Calu3 (cell line): ENCODE results near the gene SYNE1. TPM values are rescaled to one million over a fixed set of nuclear protein-coding genes. Genes with fewer than 3 reads are reported as not detected.

Source experiments
- BruUV-seq: library from RNA; stranded (reverse); fragments of 400-500 nt; replicated peaks from 2 replicates; lab custom pipeline; 2021; lab: Mats Ljungman, UMichigan
- CTCF ChIA-PET: fragments of 300-600 bp; sonication (Branson Sonifier 250); formaldehyde crosslinking; loops from one replicate; lab custom pipeline; 2022; ENCODE audit warnings: antibody characterized with exemption; lab: Charles Lee
- DNase-seq: peaks from one replicate; pipeline ENCODE4 v3.0.0; 2022
- H3K27ac Mint-ChIP-seq: one replicate; pipeline ENCODE4 v1.8.0; 2022; ENCODE audit warnings: mixed read lengths; ENCODE audit not compliant: unreplicated experiment
- H3K27me3 Mint-ChIP-seq: one replicate; pipeline ENCODE4 v1.8.0; 2022; ENCODE audit warnings: mixed read lengths; ENCODE audit not compliant: unreplicated experiment
- H3K36me3 Mint-ChIP-seq: one replicate; pipeline ENCODE4 v1.8.0; 2022; ENCODE audit warnings: mild to moderate bottlenecking, moderate library complexity, mixed read lengths; ENCODE audit not compliant: insufficient read depth, unreplicated experiment
- H3K4me1 Mint-ChIP-seq: one replicate; pipeline ENCODE4 v1.8.0; 2022; ENCODE audit warnings: mild to moderate bottlenecking, low read depth, mixed read lengths; ENCODE audit not compliant: unreplicated experiment
- H3K4me3 Mint-ChIP-seq: one replicate; pipeline ENCODE4 v1.8.0; 2022; ENCODE audit warnings: mild to moderate bottlenecking, low read depth, moderate library complexity, mixed read lengths; ENCODE audit not compliant: unreplicated experiment
- H3K9me3 Mint-ChIP-seq: one replicate; pipeline ENCODE4 v1.8.0; 2022; ENCODE audit warnings: low read depth, mixed read lengths; ENCODE audit not compliant: unreplicated experiment
- intact Hi-C: fragments of 100-400 bp; cut with micrococcal nuclease; formaldehyde crosslinking; loops from one replicate; pipeline ENCODE4 v1.10.0; 2022; ENCODE audit not compliant: unreplicated experiment
- total RNA-seq: library from RNA; stranded (reverse); gene quantifications from 2 replicates; pipeline ENCODE4 v1.2.3, GENCODE V29; 2022
- TF ChIP-seq, protein P1 (sequence below): fragments of 200-600 bp; IDR thresholded peaks from one replicate; pipeline ENCODE4 v1.8.0; 2022; ENCODE audit warnings: antibody characterized with exemption; ENCODE audit not compliant: unreplicated experiment

Gene SYNE1
- total RNA-seq, 1 experiment from 2014 or later: 28.1 TPM

DNA sequence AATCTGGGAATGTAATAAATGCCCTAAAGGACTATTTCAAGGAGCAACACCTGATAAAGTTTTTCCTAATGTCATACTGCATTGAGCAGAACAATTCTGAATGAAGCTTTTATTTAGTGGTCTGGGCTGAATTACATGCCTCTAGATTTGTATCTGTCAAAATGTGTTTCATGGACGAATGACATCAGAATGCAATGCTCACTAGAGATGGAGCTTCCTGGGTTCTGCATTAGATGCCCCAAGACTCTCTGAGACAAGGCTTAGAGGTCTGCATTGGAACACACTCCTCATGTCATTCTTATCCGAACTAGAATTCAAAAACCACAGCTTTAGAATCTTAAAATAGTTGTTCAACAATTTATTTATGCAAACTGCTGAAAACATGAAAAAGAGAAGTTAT is 62.0 kb downstream of the SYNE1 start:
- DNase-seq: no peak
- intact Hi-C loops: no loop called here
- Mint-ChIP-seq H3K9me3 (no peaks in the 10 kb centered on the region), H3K4me3 (no peak overlapping the region), H3K27me3 (no peaks in the 10 kb centered on the region), H3K27ac (no peak overlapping the region), H3K36me3 (no peaks in the 10 kb centered on the region), H3K4me1 (no peaks in the 10 kb centered on the region)
- CTCF ChIA-PET: no interaction called here
- TF ChIP-seq, protein P1, sequence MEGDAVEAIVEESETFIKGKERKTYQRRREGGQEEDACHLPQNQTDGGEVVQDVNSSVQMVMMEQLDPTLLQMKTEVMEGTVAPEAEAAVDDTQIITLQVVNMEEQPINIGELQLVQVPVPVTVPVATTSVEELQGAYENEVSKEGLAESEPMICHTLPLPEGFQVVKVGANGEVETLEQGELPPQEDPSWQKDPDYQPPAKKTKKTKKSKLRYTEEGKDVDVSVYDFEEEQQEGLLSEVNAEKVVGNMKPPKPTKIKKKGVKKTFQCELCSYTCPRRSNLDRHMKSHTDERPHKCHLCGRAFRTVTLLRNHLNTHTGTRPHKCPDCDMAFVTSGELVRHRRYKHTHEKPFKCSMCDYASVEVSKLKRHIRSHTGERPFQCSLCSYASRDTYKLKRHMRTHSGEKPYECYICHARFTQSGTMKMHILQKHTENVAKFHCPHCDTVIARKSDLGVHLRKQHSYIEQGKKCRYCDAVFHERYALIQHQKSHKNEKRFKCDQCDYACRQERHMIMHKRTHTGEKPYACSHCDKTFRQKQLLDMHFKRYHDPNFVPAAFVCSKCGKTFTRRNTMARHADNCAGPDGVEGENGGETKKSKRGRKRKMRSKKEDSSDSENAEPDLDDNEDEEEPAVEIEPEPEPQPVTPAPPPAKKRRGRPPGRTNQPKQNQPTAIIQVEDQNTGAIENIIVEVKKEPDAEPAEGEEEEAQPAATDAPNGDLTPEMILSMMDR: no peak
- no TSS peak for BruUV-seq

- Mint-ChIP-seq H3K36me3 (no peaks in the 10 kb centered on the region), H3K27me3 (no peaks in the 10 kb centered on the region), H3K4me1 (no peaks in the 10 kb centered on the region), H3K27ac (no peak overlapping the region), H3K4me3 (no peak overlapping the region), H3K9me3 (no peaks in the 10 kb centered on the region)
- CTCF ChIA-PET: no interaction called here
- intact Hi-C loops: no loop called here
- DNase-seq: no peak
- BruUV-seq: no TSS peak
- TF ChIP-seq, protein P1: no peak
These were observed 63.4 kb downstream of the SYNE1 start for GRCh38 chr6:152573762-152574161.

DNA sequence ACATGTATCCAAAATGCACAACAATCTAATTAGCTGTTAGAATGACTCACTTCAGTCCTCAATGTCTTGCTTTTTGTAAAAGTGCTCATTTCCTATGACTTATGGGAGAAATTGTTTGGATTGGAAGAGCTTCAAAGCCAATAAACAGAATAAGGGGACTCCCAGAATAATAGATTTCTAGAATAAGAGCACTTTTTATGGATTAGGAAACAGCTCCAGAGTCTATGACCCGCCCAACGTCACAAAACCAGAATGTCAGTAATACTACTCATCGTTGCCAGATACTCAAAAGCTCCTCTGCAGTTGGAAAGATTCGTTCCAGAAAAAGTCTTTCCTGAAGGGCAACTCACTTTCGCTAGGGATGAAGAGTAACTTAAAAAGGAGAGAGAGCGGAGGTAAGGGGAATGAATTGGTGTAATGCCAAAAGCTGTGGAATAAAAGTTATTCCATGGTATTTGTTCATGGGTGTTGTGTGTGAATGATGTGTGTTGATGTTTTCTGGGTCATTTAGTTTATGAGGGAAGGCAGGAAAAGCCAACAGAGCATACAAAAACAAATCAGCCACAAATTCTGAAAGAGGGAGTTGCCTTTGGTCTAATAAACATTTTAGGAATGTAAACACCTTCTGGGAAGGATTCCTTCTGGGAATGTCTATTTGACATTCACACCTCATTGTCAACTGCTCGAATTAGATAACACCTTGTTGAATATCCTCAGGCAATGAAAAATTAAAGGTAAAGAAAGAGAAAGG is 64.6 kb downstream of the SYNE1 start:
- no peaks in the 10 kb centered on the region for H3K9me3 Mint-ChIP-seq
- TF ChIP-seq, protein P1: no peak
- CTCF ChIA-PET: no interaction called here
- H3K4me1 Mint-ChIP-seq: no peaks in the 10 kb centered on the region
- DNase-seq: no peak
- H3K27me3 Mint-ChIP-seq: no peaks in the 10 kb centered on the region
- no peaks in the 10 kb centered on the region for H3K36me3 Mint-ChIP-seq
- intact Hi-C loops: no loop called here
- H3K4me3 Mint-ChIP-seq: no peak overlapping the region
- H3K27ac Mint-ChIP-seq: no peak overlapping the region
- BruUV-seq: no TSS peak

DNA sequence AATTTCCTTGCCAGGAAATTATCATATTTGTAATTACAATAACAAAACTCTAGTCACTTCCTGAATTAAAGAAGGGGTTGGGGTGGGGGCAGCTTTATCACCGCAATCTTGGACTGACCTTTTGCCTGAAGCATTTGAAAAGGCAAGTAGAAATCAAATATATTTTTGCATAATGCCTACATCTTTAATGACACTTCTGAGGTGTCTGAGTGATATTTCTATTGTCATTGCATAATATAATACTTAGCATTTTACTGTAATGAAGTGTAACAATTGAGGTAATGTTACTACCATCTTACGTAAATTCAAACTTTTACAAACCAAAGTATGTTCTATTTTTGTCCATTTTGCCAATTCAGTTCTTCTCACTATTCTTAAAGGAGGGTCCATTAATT is 65.2 kb downstream of the SYNE1 start:
- no peaks in the 10 kb centered on the region for H3K27me3 Mint-ChIP-seq
- BruUV-seq: no TSS peak
- H3K4me1 Mint-ChIP-seq: no peaks in the 10 kb centered on the region
- TF ChIP-seq, protein P1: no peak
- no peak for DNase-seq
- CTCF ChIA-PET: no interaction called here
- no peak overlapping the region for H3K4me3 Mint-ChIP-seq
- no peak overlapping the region for H3K27ac Mint-ChIP-seq
- H3K9me3 Mint-ChIP-seq: no peaks in the 10 kb centered on the region
- intact Hi-C loops: no loop called here
- no peaks in the 10 kb centered on the region for H3K36me3 Mint-ChIP-seq
